CD4-positive, alpha-beta memory T cell (primary cell): ENCODE results near the gene HSD3B7. TPM values are rescaled to one million over a fixed set of nuclear protein-coding genes. Genes with fewer than 3 reads are reported as not detected.
"Not testable (repeated sequence)": the region's sequence is repeated elsewhere in the genome, so short reads cannot be mapped to it uniquely, and the experiment has no call there.

Experiments
- CTCF ChIA-PET: fragments of 350-600 bp; sonication (Branson Sonifier 250); formaldehyde crosslinking; loops from one replicate; lab custom pipeline; 2021; ENCODE audit warnings: inconsistent platforms; ENCODE audit not compliant: partially characterized antibody; lab: Charles Lee
- POLR2A ChIA-PET: fragments of 350-600 bp; sonication (Branson Sonifier 250); formaldehyde crosslinking; loops from one replicate; lab custom pipeline; 2021; ENCODE audit not compliant: partially characterized antibody; lab: Charles Lee
- DNase-seq, 5 donors: peaks; one replicate each; pipeline versions ENCODE4 v3.0.0 to v3.0.0-alpha.2; 2020 to 2022; ENCODE audit warnings: mixed read lengths in 1 of 5
- H3K27ac ChIP-seq: one replicate; pipeline ENCODE4 v1.7.0; 2013; ENCODE audit warnings: low read depth, low read length
- H3K27me3 ChIP-seq: 2 replicates; pipeline ENCODE4 v1.7.0; 2013; ENCODE audit warnings: mild to moderate bottlenecking, low read length, moderate library complexity; ENCODE audit not compliant: insufficient read depth
- H3K36me3 ChIP-seq: 2 replicates; pipeline ENCODE4 v1.7.0; 2013; ENCODE audit warnings: mild to moderate bottlenecking, low read length, moderate library complexity; ENCODE audit not compliant: insufficient read depth
- H3K4me1 ChIP-seq: 2 replicates; pipeline ENCODE4 v1.7.0; 2013; ENCODE audit warnings: mild to moderate bottlenecking, low read length, moderate library complexity; ENCODE audit not compliant: insufficient read depth
- H3K4me3 ChIP-seq, 2 donors: one replicate each; pipeline ENCODE4 v1.7.0; 2013; ENCODE audit warnings: low read length in 2 of 2, mild to moderate bottlenecking in 1 of 2
- H3K9me3 ChIP-seq, 2 donors: one replicate each; pipeline ENCODE4 v1.7.0; 2013; ENCODE audit warnings: low read length in 2 of 2, control low read depth in 1 of 2; ENCODE audit not compliant: control insufficient read depth in 1 of 2
- H3K27ac Mint-ChIP-seq, 7 donors: one replicate each; pipeline ENCODE4 v1.8.0; 2020 to 2021; ENCODE audit warnings: mixed read lengths in 7 of 7, mild to moderate bottlenecking in 6 of 7, inconsistent platforms in 3 of 7, moderate library complexity in 3 of 7
- H3K27me3 Mint-ChIP-seq, 2 donors: one replicate each; pipeline ENCODE4 v1.8.0; 2020 to 2021; ENCODE audit warnings: mixed read lengths in 2 of 2
- H3K36me3 Mint-ChIP-seq, 2 donors: one replicate each; pipeline ENCODE4 v1.8.0; 2020 to 2021; ENCODE audit warnings: mixed read lengths in 2 of 2, inconsistent platforms in 1 of 2, mild to moderate bottlenecking in 1 of 2
- H3K4me1 Mint-ChIP-seq, 4 donors: one replicate each; pipeline ENCODE4 v1.8.0; 2020 to 2021; ENCODE audit warnings: mixed read lengths in 4 of 4, mild to moderate bottlenecking in 1 of 4
- H3K4me3 Mint-ChIP-seq, 8 donors: one replicate each; pipeline ENCODE4 v1.8.0; 2020 to 2021; ENCODE audit warnings: mixed read lengths in 8 of 8, mild to moderate bottlenecking in 7 of 8, moderate library complexity in 6 of 8, inconsistent platforms in 3 of 8
- H3K9me3 Mint-ChIP-seq, 8 donors: one replicate each; pipeline ENCODE4 v1.8.0; 2020 to 2021; ENCODE audit warnings: mixed read lengths in 8 of 8, mild to moderate bottlenecking in 5 of 8, inconsistent platforms in 3 of 8, moderate library complexity in 1 of 8
- intact Hi-C: fragments of 100-400 bp; cut with micrococcal nuclease; formaldehyde crosslinking; loops from one replicate; pipeline ENCODE4 v1.15.1; 2023
- polyA plus RNA-seq, 2 donors: library from polyadenylated mRNA; unstranded; fragments of 300-500 nt; fragmentation: Illumina TruSeq; gene quantifications; one replicate each; pipeline ENCODE4 v1.2.3, GENCODE V29; 2021
- total RNA-seq, 2 experiments: library from RNA; stranded (reverse); gene quantifications; one replicate each; pipeline ENCODE4 v1.2.3, GENCODE V29; 2021

Gene HSD3B7
- total and polyA plus RNA-seq, 4 experiments from 2014 or later: 0.08 to 4.3 (median 2.4) TPM

DNA sequence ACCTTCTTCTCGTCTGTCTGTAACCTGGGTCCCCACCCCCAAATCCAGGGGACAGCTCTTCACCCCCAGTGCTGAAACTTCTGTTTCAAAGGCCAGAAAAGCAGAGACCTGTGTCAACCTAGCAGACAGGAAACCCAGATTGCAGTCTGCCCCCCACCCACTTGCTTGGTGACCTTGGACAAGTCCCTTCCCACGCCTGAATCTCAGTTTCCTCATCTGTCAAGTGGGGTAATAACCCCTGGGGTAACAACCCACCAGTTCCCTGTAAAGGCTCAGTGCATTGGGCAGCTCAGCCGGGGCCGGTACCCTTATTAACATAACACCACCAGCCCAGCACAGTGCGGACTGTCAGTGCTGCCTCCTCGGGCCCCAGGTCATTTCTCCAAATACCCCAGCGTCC lies 24.1 kb downstream of the HSD3B7 start:
- Histone ChIP-seq H3K4me3 (no peak overlapping the region), H3K27me3 (peaks cover 4% of the 10 kb centered on the region), H3K27ac (no peak overlapping the region), H3K9me3 (no peaks in the 10 kb centered on the region), H3K36me3 (no peaks in the 10 kb centered on the region), H3K4me1 (peaks cover 7% of the 10 kb centered on the region)
- Mint-ChIP-seq H3K4me3 (peak overlapping the region in 3 of 8 donors; percentile 29 to 45 (median 35)), H3K4me1 (peaks cover 2 to 24% (median 15%) of the 10 kb centered on the region in 4 donors), H3K36me3 (no peaks in the 10 kb centered on the region), H3K27ac (peak overlapping the region in 3 of 7 donors; percentile 35 to 84 (median 62)), H3K9me3 (no peaks in the 10 kb centered on the region), H3K27me3 (peaks cover 12 to 24% of the 10 kb centered on the region in 2 donors)
- intact Hi-C loops: no loop called here
- no peak for DNase-seq
- ChIA-PET CTCF (interaction anchor here (0.7 kb wide), 1 partner anchor 133 kb away, joined by 3 read pairs; no protein-coding TSS in a partner anchor), POLR2A (no interaction called here)

GRCh38 chr16:31009894-31010584 lies 25.0 kb downstream of the HSD3B7 start:
- no peak for DNase-seq
- intact Hi-C loops: no loop called here
- Histone ChIP-seq H3K27me3 (peaks cover 4% of the 10 kb centered on the region), H3K27ac (no peak overlapping the region), H3K9me3 (no peaks in the 10 kb centered on the region), H3K4me3 (no peak overlapping the region), H3K4me1 (peaks cover 7% of the 10 kb centered on the region), H3K36me3 (no peaks in the 10 kb centered on the region)
- Mint-ChIP-seq H3K4me1 (peaks cover 2 to 24% (median 15%) of the 10 kb centered on the region in 4 donors), H3K4me3 (peak overlapping the region; percentile 74 to 80 (median 78)), H3K9me3 (no peaks in the 10 kb centered on the region), H3K27ac (peak overlapping the region in 4 of 7 donors; percentile 22 to 85 (median 58)), H3K27me3 (peaks cover 14 to 25% of the 10 kb centered on the region in 2 donors), H3K36me3 (no peaks in the 10 kb centered on the region)
- CTCF ChIA-PET: no interaction called here
- POLR2A ChIA-PET: no interaction called here

- ChIA-PET CTCF (no interaction called here), POLR2A (no interaction called here)
- intact Hi-C loops: no loop called here
- H3K27me3 Mint-ChIP-seq: peaks cover 14 to 26% of the 10 kb centered on the region in 2 donors
- peak within 1 kb of the TSS; percentile 74 to 86 (median 82) for H3K4me3 Mint-ChIP-seq
- H3K27ac Mint-ChIP-seq: peak within 1 kb of the TSS in 6 of 7 donors; percentile 35 to 87 (median 64)
- Histone ChIP-seq H3K36me3 (no peaks in the 10 kb centered on the region), H3K4me1 (peaks cover 7% of the 10 kb centered on the region), H3K4me3 (peak within 1 kb of the TSS in 1 of 2 donors; percentile 38), H3K27ac (no peak within 1 kb of the TSS), H3K9me3 (no peaks in the 10 kb centered on the region), H3K27me3 (peaks cover 4% of the 10 kb centered on the region)
- peaks cover 2 to 24% (median 15%) of the 10 kb centered on the region in 4 donors for H3K4me1 Mint-ChIP-seq
- no peaks in the 10 kb centered on the region for H3K36me3 Mint-ChIP-seq
- DNase-seq: peak; percentile 33 to 68 (median 46)
- no peaks in the 10 kb centered on the region for H3K9me3 Mint-ChIP-seq
Observed at GRCh38 chr16:31010585-31011325, 25.7 kb downstream of the HSD3B7 start, which contains the start of gene STX1B. Gene STX1B (minus strand): TSS chr16:31010638. CDS start chr16:31010396, 242 bp downstream.

DNA sequence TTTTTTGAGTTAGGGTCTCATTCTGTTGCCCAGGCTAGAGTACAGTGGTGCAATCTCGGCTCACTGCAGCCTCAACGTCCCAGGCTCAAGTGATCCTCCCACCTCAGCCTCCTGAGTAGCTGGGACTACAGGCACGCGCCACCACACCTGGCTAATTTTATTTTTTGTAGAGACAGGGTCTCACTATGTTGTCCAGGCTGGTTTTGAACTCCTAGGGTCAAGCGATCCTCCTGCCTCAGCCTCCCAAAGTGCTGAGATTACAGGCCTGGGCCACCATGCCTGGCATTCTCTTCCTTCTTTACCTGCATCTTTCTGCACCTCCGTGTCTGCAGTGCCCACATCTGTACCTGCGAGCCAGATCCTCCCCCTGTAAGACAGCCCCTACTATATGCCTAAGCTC lies 26.8 kb downstream of the HSD3B7 start:
- Mint-ChIP-seq H3K4me1 (peaks cover 2 to 24% (median 13%) of the 10 kb centered on the region in 4 donors), H3K4me3 (peak overlapping the region; percentile 51 to 85 (median 80)), H3K27ac (peak overlapping the region in 1 of 7 donors; percentile 42), H3K27me3 (peaks cover 19 to 23% of the 10 kb centered on the region in 2 donors)
- DNase-seq, POLR2A ChIA-PET, H3K36me3 Mint-ChIP-seq, H3K27me3 ChIP-seq, H3K4me1 ChIP-seq, H3K9me3 Mint-ChIP-seq, H3K4me3 ChIP-seq, intact Hi-C loops, H3K9me3 ChIP-seq, CTCF ChIA-PET, H3K36me3 ChIP-seq, H3K27ac ChIP-seq: not testable (repeated sequence)

DNA sequence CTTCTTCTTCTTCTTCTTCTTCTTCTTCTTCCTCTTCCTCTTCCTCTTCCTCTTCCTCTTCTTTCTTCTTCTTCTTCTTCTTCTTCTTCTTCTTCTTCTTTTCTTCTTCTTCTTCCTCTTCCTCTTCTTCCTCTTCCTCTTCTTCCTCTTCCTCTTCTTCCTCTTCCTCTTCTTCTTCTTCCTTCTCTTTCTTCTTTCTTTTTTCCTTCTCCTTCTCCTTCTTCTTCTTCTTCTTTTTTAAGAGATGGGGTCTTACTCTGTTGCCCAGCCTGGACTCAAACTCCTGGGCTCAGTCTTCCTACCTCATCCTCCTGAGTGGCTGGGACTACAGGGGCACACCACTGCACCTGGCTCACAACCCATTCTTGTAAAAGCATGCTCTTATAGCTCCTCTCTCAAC lies 28.3 kb downstream of the HSD3B7 start:
- H3K27ac ChIP-seq, H3K9me3 Mint-ChIP-seq, H3K36me3 ChIP-seq, H3K4me1 ChIP-seq, intact Hi-C loops, CTCF ChIA-PET, DNase-seq, H3K4me3 ChIP-seq, H3K9me3 ChIP-seq, POLR2A ChIA-PET, H3K27me3 ChIP-seq, H3K36me3 Mint-ChIP-seq: not testable (repeated sequence)
- H3K4me1 Mint-ChIP-seq: peaks cover 2 to 24% (median 13%) of the 10 kb centered on the region in 4 donors
- peak overlapping the region in 1 of 7 donors; percentile 68 for H3K27ac Mint-ChIP-seq
- H3K27me3 Mint-ChIP-seq: peaks cover 19 to 23% of the 10 kb centered on the region in 2 donors
- H3K4me3 Mint-ChIP-seq: peak overlapping the region in 2 of 8 donors; percentile 21 to 46

- ChIA-PET POLR2A (no interaction called here), CTCF (no interaction called here)
- intact Hi-C loops: no loop called here
- H3K4me1 Mint-ChIP-seq: peaks cover 2 to 15% (median 9%) of the 10 kb centered on the region in 4 donors
- H3K27me3 Mint-ChIP-seq: peaks cover 19 to 23% of the 10 kb centered on the region in 2 donors
- H3K36me3 Mint-ChIP-seq: no peaks in the 10 kb centered on the region
- H3K9me3 Mint-ChIP-seq: no peaks in the 10 kb centered on the region
- Histone ChIP-seq H3K9me3 (no peaks in the 10 kb centered on the region), H3K4me3 (no peak overlapping the region), H3K36me3 (no peaks in the 10 kb centered on the region), H3K27ac (no peak overlapping the region), H3K4me1 (peaks cover 4% of the 10 kb centered on the region), H3K27me3 (peaks cover 2% of the 10 kb centered on the region)
- DNase-seq: no peak
- H3K27ac Mint-ChIP-seq: no peak overlapping the region
- H3K4me3 Mint-ChIP-seq: no peak overlapping the region
Observed at GRCh38 chr16:31016018-31016417, 31.0 kb downstream of the HSD3B7 start.

DNA sequence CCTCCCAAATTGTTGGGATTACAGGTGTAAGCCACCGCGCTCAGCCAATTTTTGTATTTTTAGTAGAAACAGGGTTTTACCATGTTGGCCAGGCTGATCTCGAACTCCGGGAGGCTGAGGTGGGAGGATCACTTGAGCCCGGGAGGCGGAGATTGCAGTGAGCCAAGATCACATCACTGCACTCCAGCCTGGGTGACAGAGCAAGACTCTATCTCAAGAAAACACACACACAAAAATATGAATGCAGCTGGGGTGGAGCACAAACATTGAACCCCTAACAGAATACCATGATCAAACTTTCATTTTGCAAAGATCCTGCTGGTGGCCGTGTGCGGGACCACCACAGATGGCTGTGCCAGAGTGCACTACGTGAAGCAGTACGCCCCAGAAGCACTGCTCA lies 32.7 kb downstream of the HSD3B7 start:
- H3K4me1 ChIP-seq, H3K36me3 ChIP-seq, H3K36me3 Mint-ChIP-seq, H3K9me3 ChIP-seq, H3K4me3 ChIP-seq, H3K4me3 Mint-ChIP-seq, POLR2A ChIA-PET, H3K27ac ChIP-seq, CTCF ChIA-PET, intact Hi-C loops, H3K27me3 ChIP-seq, H3K9me3 Mint-ChIP-seq, DNase-seq, H3K4me1 Mint-ChIP-seq, H3K27ac Mint-ChIP-seq: not testable (repeated sequence)
- H3K27me3 Mint-ChIP-seq: peaks cover 10 to 13% of the 10 kb centered on the region in 2 donors
